Measurements from ENCODE around the gene TMEM181. TPM values are rescaled to one million over a fixed set of nuclear protein-coding genes. Genes with fewer than 3 reads are reported as not detected.

The TMEM181 gene
- polyA plus RNA-seq, 1 of the 3 experiments (the other 2 are of a cell fraction) = 19.5 TPM

GRCh38 chr6:158662607-158662953 lies 102.7 kb downstream of the TMEM181 start:
- Histone ChIP-seq H3F3A (replicated peaks; ENCODE audit: insufficient read depth) (peaks cover under 1% of the 10 kb centered on the region), H3K4me3 (ENCODE audit: low read depth in 2 of 2, low read length in 1 of 2) (no peak overlapping the region), H3K4me2 (no peak overlapping the region), H3K36me3 (replicated peaks in 1 of 2; ENCODE audit: control insufficient read depth in 1 of 2, insufficient read depth in 2 of 2, low read length in 1 of 2) (no peaks in the 10 kb centered on the region), H3K4me1 (ENCODE audit: control insufficient read depth in 1 of 2, insufficient read depth in 2 of 2, low read depth in 1 of 2, low read length in 1 of 2) (no peaks in the 10 kb centered on the region), H3K27me3 (ENCODE audit: insufficient read depth) (no peaks in the 10 kb centered on the region), H2AFZ (ENCODE audit: low read depth) (no peak overlapping the region), H3K9me2 (no peaks in the 10 kb centered on the region), H4K20me1 (ENCODE audit: insufficient read depth) (no peaks in the 10 kb centered on the region), H3K9me3 (no peaks in the 10 kb centered on the region), H3K27ac (ENCODE audit: low read depth in 2 of 2, low read length in 1 of 2) (no peak overlapping the region), H3K79me2 (ENCODE audit: insufficient read depth) (no peaks in the 10 kb centered on the region), H3K9ac (no peak overlapping the region)
- WGBS (ENCODE audit: low lambda C conversion rate) = 81% methylated on average over 3 of the region's 3 CpGs
- ChIA-PET CTCF (interaction anchor here (1.1 to 2.4 kb wide), 5 partner anchors 16 to 310 kb away, joined by 3 to 7 read pairs (median 5); no protein-coding TSS in a partner anchor), POLR2A (no interaction called here)
- DNase-seq = no peak
- no peak for TF ChIP-seq CHD2 (IDR thresholded peaks at IDR 0.05; ENCODE audit: low read length, partially characterized antibody)
- TF ChIP-seq YY1 (IDR thresholded peaks at IDR 0.05; ENCODE audit: low read depth) = no peak
- TF ChIP-seq EP300 (IDR thresholded peaks at IDR 0.05; ENCODE audit: borderline replicate concordance in 1 of 2, low read depth in 1 of 2, low read length in 1 of 2) = no peak
- no peak for TF ChIP-seq CTCF (IDR thresholded peaks at IDR 0.05)
- no peak for TF ChIP-seq MXI1 (IDR thresholded peaks at IDR 0.05; ENCODE audit: low read depth, low read length)
- no peak for TF ChIP-seq SMC3 (IDR thresholded peaks at IDR 0.05; ENCODE audit: low read depth, low read length)
- TF ChIP-seq GABPA (IDR thresholded peaks at IDR 0.05; ENCODE audit: low read depth) = no peak
- no peak for TF ChIP-seq REST (IDR thresholded peaks at IDR 0.05; ENCODE audit: low read depth, low read length)
- no peak for TF ChIP-seq ELF1 (IDR thresholded peaks at IDR 0.05)
- TF ChIP-seq USF2 (IDR thresholded peaks at IDR 0.05; ENCODE audit: borderline replicate concordance, low read depth, low read length) = no peak
- no peak for TF ChIP-seq POLR2AphosphoS5 (IDR thresholded peaks at IDR 0.05; ENCODE audit: low read depth, low read length)
- no peak for TF ChIP-seq MEF2A (IDR thresholded peaks at IDR 0.05; ENCODE audit: borderline replicate concordance, low read depth)
- TF ChIP-seq FOXJ3 (CRISPR knock-in tag; IDR thresholded peaks at IDR 0.05) = no peak
- TF ChIP-seq NFIC (IDR thresholded peaks at IDR 0.05; ENCODE audit: borderline replicate concordance) = no peak
- no peak for TF ChIP-seq TAF1 (IDR thresholded peaks at IDR 0.05; ENCODE audit: borderline replicate concordance, low read depth, low read length)
- no peak for TF ChIP-seq FOSL2 (IDR thresholded peaks at IDR 0.05; ENCODE audit: borderline replicate concordance, low read depth)
- TF ChIP-seq TEAD4 (IDR thresholded peaks at IDR 0.05; ENCODE audit: borderline replicate concordance, insufficient read depth) = no peak
- no peak for TF ChIP-seq RCOR1 (IDR thresholded peaks at IDR 0.05; ENCODE audit: low read length)
- no peak for TF ChIP-seq NRF1 (IDR thresholded peaks at IDR 0.05; ENCODE audit: low read depth, low read length)
